ENCODE results near the gene KANK4. TPM values are rescaled to one million over a fixed set of nuclear protein-coding genes. Genes with fewer than 3 reads are reported as not detected.

The KANK4 gene
- total RNA-seq, 4 donors from 2014 or later: 28.5 to 48.2 (median 45.7) TPM

DNA sequence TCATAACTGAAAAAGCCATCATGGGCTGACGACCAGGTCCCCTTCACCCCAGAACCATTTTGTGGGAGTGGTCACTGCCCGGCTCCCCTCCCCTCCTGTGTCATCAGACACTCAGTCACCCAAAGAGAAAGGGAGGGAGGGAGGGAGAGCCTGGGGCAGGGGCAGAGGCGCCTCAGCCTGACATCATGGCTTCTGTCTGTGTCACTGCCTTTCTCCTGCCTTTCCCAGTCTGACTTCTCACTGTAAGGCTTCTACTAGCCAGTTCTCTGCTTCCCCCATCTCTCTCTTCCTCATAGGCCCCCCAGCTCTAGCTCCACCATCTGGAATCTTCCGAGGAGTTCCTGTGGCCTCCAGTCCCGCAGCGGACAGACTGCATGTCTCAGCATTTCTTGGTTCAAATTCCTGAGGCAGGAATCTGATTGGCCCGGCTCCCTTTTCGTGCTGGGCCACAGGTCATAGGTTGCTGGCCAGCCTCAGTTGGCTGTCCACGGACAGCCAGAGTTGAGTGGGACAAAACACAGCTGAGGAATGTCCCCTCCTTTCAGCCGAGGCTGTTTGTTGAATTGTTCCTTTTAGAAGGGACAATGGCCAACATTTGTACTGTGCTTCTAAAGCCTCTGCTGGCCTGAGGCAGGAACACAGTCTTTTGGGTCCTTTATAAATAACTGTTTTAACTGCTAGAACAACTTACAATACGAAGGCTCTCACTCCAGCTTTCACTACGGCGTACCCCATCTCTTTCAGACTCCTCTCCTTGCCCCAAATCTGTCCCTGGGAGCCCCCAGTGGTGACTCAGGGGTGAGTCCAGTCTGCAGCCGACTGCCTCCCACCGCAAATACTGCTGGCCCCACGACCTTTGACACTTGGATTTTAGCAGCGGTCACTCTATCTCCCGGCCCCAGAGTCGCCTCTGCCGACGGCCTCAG lies 18.7 kb upstream of the KANK4 start:
- 24 to 34% methylated on average over 21 of the region's 21 CpGs for WGBS, 2 donors
- peak overlapping the region; percentile 68 to 92 (median 81) for H3K27ac ChIP-seq

DNA sequence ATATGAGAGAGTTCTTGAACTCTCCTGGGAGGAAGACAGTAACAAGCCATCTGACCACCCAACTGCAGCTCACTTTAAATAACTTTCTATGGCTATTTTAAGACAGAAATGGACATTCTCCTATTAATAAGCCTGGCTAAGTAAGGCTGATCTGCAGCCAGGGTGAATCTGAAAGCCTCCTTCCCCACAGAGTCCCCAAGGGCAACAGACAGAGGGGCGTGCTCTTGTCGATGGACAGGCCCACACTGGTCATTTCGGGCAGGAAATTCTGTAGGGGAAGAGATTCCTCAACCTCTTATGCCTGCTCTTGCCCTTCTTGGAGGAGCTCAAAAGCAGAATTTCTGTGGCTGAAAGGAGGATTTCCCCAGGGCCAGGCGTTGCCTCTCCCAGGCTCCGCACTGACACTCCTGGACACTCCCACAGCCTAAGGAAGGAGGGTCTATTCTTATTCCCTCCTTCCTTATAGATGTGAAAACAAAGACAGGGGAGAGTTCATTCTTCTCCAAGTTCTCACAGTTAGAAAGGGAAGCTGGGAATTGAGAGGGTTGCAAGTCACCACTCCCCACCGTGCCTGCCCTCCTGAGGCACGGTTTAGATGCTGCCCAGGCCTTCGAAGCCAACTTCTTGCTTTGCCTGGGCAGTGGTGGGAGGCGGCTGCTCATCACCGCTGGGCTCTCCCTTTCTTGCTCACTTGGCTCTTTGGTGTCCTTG lies 17.9 kb upstream of the KANK4 start:
- Histone ChIP-seq H3K9me3 (no peaks in the 10 kb centered on the region), H3K27me3 (no peaks in the 10 kb centered on the region), H3K27ac (peak overlapping the region; percentile 68 to 92 (median 81)), H3K36me3 (no peaks in the 10 kb centered on the region), H3K4me1 (peaks cover 4 to 30% (median 18%) of the 10 kb centered on the region in 4 donors), H3K4me3 (no peak overlapping the region)
- TF ChIP-seq, protein P1, sequence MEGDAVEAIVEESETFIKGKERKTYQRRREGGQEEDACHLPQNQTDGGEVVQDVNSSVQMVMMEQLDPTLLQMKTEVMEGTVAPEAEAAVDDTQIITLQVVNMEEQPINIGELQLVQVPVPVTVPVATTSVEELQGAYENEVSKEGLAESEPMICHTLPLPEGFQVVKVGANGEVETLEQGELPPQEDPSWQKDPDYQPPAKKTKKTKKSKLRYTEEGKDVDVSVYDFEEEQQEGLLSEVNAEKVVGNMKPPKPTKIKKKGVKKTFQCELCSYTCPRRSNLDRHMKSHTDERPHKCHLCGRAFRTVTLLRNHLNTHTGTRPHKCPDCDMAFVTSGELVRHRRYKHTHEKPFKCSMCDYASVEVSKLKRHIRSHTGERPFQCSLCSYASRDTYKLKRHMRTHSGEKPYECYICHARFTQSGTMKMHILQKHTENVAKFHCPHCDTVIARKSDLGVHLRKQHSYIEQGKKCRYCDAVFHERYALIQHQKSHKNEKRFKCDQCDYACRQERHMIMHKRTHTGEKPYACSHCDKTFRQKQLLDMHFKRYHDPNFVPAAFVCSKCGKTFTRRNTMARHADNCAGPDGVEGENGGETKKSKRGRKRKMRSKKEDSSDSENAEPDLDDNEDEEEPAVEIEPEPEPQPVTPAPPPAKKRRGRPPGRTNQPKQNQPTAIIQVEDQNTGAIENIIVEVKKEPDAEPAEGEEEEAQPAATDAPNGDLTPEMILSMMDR (IDR thresholded peaks at IDR 0.05): no peak
- TF ChIP-seq EP300 (IDR thresholded peaks at IDR 0.05) (no peak), POLR2A (IDR thresholded peaks at IDR 0.05) (no peak)
- DNase-seq (ENCODE audit: low spot score in 2 of 2): no peak
- 27 to 32% methylated on average over 10 of the region's 10 CpGs for WGBS, 2 donors

More for the DNA sequence above, 18.7 kb upstream of the KANK4 start:
- TF ChIP-seq, protein P1 (IDR thresholded peaks at IDR 0.05): peak in 4 of 5 experiments; percentile 27 to 53 (median 39)
- peak in 1 of 2 donors; percentile 69 for TF ChIP-seq EP300 (IDR thresholded peaks at IDR 0.05)
- TF ChIP-seq POLR2A (IDR thresholded peaks at IDR 0.05): no peak
- DNase-seq (ENCODE audit: low spot score in 2 of 2): no peak
- Histone ChIP-seq H3K27me3 (no peaks in the 10 kb centered on the region), H3K36me3 (no peaks in the 10 kb centered on the region), H3K9me3 (no peaks in the 10 kb centered on the region), H3K4me3 (no peak overlapping the region), H3K4me1 (peaks cover 4 to 30% (median 18%) of the 10 kb centered on the region in 4 donors)

DNA sequence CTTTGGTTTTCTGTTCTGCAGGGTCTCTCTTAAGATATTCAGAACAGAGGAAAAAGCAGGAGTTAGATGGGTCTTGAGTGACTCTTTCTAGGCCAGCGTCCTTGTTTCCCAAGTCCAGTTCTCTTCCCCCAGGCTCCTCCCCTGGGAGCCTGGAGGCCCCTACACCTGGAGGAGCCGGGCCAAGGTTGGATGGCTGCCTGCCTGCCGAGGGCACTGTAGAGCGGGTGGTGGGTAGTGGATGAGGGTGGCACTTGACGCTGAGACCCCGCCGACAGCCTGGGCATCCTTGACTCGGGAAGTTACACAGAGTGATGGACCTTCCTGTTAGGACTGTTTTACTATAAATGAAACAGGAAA lies 17.4 kb upstream of the KANK4 start:
- TF ChIP-seq POLR2A (IDR thresholded peaks at IDR 0.05) (no peak), EP300 (IDR thresholded peaks at IDR 0.05) (no peak)
- TF ChIP-seq, protein P1 (IDR thresholded peaks at IDR 0.05): no peak
- 57 to 78% methylated on average over 8 of the region's 8 CpGs for WGBS, 2 donors
- DNase-seq (ENCODE audit: low spot score in 2 of 2): no peak

DNA sequence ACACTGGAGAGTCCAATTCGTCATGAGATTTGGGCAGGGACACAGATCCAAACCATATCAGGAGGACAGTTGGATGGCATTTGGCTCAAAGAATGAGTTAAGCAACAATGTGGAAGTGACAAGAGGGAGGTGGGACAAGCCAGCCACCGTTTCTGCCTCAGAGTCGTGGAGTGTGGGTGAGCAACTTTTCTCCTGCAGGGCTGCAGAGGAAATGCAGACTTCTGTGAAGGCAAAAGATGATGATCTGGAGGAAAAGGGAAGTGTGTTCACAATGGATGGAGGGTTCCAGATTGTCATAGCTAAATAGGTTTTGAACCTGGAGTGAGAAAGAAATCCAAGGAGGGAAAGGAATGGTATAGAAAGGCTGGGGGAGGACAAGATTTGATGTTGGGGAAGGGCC lies 16.4 kb upstream of the KANK4 start:
- Histone ChIP-seq H3K4me1 (peaks cover 4 to 30% (median 18%) of the 10 kb centered on the region in 4 donors), H3K27ac (peak overlapping the region in 1 of 4 donors; percentile 86), H3K4me3 (no peak overlapping the region), H3K27me3 (no peaks in the 10 kb centered on the region), H3K9me3 (no peaks in the 10 kb centered on the region), H3K36me3 (no peaks in the 10 kb centered on the region)
- DNase-seq (ENCODE audit: low spot score in 2 of 2): no peak
- WGBS, 2 donors: 43 to 47% methylated on average over 3 of the region's 3 CpGs
- TF ChIP-seq POLR2A (IDR thresholded peaks at IDR 0.05) (no peak), EP300 (IDR thresholded peaks at IDR 0.05) (no peak)
- TF ChIP-seq, protein P1 (IDR thresholded peaks at IDR 0.05): no peak

More for the DNA sequence above, 17.4 kb upstream of the KANK4 start:
- H3K4me3 ChIP-seq: no peak overlapping the region
- no peaks in the 10 kb centered on the region for H3K27me3 ChIP-seq
- no peaks in the 10 kb centered on the region for H3K36me3 ChIP-seq
- peaks cover 4 to 30% (median 18%) of the 10 kb centered on the region in 4 donors for H3K4me1 ChIP-seq
- H3K9me3 ChIP-seq: no peaks in the 10 kb centered on the region
- peak overlapping the region in 3 of 4 donors; percentile 8 to 92 (median 86) for H3K27ac ChIP-seq
